HG02938 (cell line): ENCODE measurements around the gene EHMT1.

Experiments
- ATAC-seq: cut with Tn5 transposase; IDR thresholded peaks from one replicate; pipeline ENCODE4 v1.9.1; 2021; ENCODE audit warnings: mild to moderate bottlenecking, moderate library complexity; ENCODE audit not compliant: unreplicated experiment

Gene EHMT1

GRCh38 chr9:137817236-137818200 is 198.7 kb downstream of the EHMT1 start:
- no peak for ATAC-seq

- no peak for ATAC-seq
These were observed 199.5 kb downstream of the EHMT1 start for GRCh38 chr9:137818286-137818685.

- no peak for ATAC-seq
These were observed 201.5 kb downstream of the EHMT1 start for GRCh38 chr9:137820161-137820855.

- ATAC-seq, result no peak
These were observed 205.4 kb downstream of the EHMT1 start for GRCh38 chr9:137823986-137824771.

- ATAC-seq, result no peak
These were observed 206.7 kb downstream of the EHMT1 start for GRCh38 chr9:137825324-137825989.

GRCh38 chr9:137827908-137828526 is 209.2 kb downstream of the EHMT1 start:
- ATAC-seq, result no peak

- no peak for ATAC-seq
These were observed 209.9 kb downstream of the EHMT1 start for GRCh38 chr9:137828527-137829259.

- no peak for ATAC-seq
These were observed 210.6 kb downstream of the EHMT1 start for GRCh38 chr9:137829260-137829996.

GRCh38 chr9:137832191-137832700 is 213.4 kb downstream of the EHMT1 start:
- ATAC-seq, result no peak

GRCh38 chr9:137832830-137833590 is 214.2 kb downstream of the EHMT1 start:
- ATAC-seq, result no peak

- no peak for ATAC-seq
These were observed 215.2 kb downstream of the EHMT1 start for GRCh38 chr9:137833721-137834613.

- no peak for ATAC-seq
These were observed 216.2 kb downstream of the EHMT1 start for GRCh38 chr9:137834846-137835546.

GRCh38 chr9:137836151-137836830 is 217.5 kb downstream of the EHMT1 start:
- no peak for ATAC-seq

GRCh38 chr9:137836831-137837241 is 218.0 kb downstream of the EHMT1 start:
- ATAC-seq, result no peak

GRCh38 chr9:137837345-137838278 is 218.8 kb downstream of the EHMT1 start:
- no peak for ATAC-seq
